Measurements from ENCODE around the gene BTLA.
"Not testable (repeated sequence)": the region's sequence is repeated elsewhere in the genome, so short reads cannot be mapped to it uniquely, and the experiment has no call there.

BTLA gene

GRCh38 chr3:112489674-112490479 lies 9.4 kb downstream of the BTLA start:
- no peak for DNase-seq

- DNase-seq: no peak
Observed at GRCh38 chr3:112486811-112487505, 12.3 kb downstream of the BTLA start.

- no peak for DNase-seq
Observed at GRCh38 chr3:112484352-112484751, 14.9 kb downstream of the BTLA start.

- DNase-seq: no peak
Observed at GRCh38 chr3:112482675-112483074, 16.6 kb downstream of the BTLA start.

- no peak for DNase-seq
Observed at GRCh38 chr3:112481302-112481721, 18.0 kb downstream of the BTLA start.

- DNase-seq: no peak
Observed at GRCh38 chr3:112477891-112478290, 21.4 kb downstream of the BTLA start.

- DNase-seq: no peak
Observed at GRCh38 chr3:112476346-112476745, 22.9 kb downstream of the BTLA start.

GRCh38 chr3:112474796-112475195 lies 24.5 kb downstream of the BTLA start:
- no peak for DNase-seq

GRCh38 chr3:112472691-112473090 lies 26.6 kb downstream of the BTLA start:
- no peak for DNase-seq

GRCh38 chr3:112471596-112472325 lies 27.5 kb downstream of the BTLA start:
- DNase-seq: no peak

GRCh38 chr3:112470788-112471187 lies 28.5 kb downstream of the BTLA start:
- DNase-seq: no peak

GRCh38 chr3:112469671-112470070 lies 29.6 kb downstream of the BTLA start:
- no peak for DNase-seq

- DNase-seq: no peak
Observed at GRCh38 chr3:112467539-112467938, 31.7 kb downstream of the BTLA start.

GRCh38 chr3:112466020-112466419 lies 33.3 kb downstream of the BTLA start:
- no peak for DNase-seq

GRCh38 chr3:112464264-112464663 lies 35.0 kb downstream of the BTLA start:
- DNase-seq: no peak

GRCh38 chr3:112463250-112463649 lies 36.0 kb downstream of the BTLA start:
- no peak for DNase-seq

GRCh38 chr3:112461787-112462186 lies 37.5 kb downstream of the BTLA start:
- DNase-seq: not testable (repeated sequence)

GRCh38 chr3:112460519-112461195 lies 38.6 kb downstream of the BTLA start:
- no peak for DNase-seq

- DNase-seq: no peak
Observed at GRCh38 chr3:112459750-112460149, 39.5 kb downstream of the BTLA start.

GRCh38 chr3:112456147-112456546 lies 43.1 kb downstream of the BTLA start:
- DNase-seq: no peak

GRCh38 chr3:112448939-112449338 lies 50.3 kb downstream of the BTLA start:
- DNase-seq: no peak

GRCh38 chr3:112446343-112446742 lies 52.9 kb downstream of the BTLA start:
- DNase-seq: no peak

- DNase-seq: no peak
Observed at GRCh38 chr3:112445839-112446238, 53.4 kb downstream of the BTLA start.
